ENCODE measurements around the gene TOB1.
"Not testable (repeated sequence)": the region's sequence is repeated elsewhere in the genome, so short reads cannot be mapped to it uniquely, and the experiment has no call there.

The TOB1 gene

DNA sequence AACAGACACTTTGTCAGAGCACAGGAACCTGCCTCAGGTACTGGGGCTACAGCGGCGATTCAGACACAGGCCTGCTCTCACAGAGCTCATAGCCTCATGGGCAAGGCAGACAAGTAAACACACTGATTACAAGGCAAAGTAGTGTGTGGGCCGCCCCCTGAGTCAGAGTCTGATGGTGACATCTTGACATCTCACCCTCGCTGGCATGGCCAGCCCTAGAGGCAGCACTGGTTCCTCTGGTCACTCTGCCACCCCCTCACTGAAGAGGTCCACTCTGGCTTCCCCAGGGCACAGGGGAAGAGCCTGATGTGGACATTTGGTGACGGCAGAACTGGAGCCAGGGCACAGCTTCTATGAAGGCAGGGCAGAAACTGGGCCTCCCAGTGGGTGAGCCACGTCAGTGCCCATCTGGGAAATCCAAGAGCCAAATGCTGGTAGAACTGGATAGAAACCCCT, 32.9 kb upstream of the TOB1 start:
- DNase-seq: peak in 1 of 10 donors; percentile 64
- intact Hi-C loops (cut with DNase I): no loop called here

DNA sequence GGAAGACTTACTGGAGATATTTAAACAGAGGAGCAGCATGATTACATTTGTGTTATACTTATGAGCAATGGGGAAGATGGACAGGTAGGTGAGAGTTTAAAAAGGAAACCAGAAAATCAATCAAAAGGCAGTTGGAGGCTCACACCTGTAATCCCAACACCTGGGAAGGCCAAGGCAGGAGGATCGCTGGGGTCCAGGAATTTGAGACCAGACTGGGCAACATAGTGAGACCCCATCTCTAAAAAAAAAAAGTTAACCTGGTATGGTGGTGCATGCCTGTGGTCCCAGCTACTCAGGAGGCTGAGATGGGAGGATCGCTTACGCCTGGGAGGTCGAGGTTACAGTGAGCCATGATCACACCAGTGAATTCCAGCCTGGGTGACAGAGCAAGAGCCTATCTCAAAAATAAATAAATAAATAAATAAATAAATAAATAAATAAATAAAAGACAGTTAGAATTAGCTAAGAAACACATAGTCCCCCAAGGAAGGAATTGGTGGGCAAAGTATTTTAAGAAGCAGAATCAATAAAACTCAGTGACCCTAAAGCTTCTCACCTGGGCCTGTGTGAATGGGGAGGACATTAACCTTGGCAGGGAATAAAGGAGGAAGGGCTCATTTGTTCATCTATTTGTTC, 32.3 kb upstream of the TOB1 start:
- intact Hi-C loops (cut with DNase I): no loop called here
- peak in 1 of 10 donors; percentile 2 for DNase-seq

DNA sequence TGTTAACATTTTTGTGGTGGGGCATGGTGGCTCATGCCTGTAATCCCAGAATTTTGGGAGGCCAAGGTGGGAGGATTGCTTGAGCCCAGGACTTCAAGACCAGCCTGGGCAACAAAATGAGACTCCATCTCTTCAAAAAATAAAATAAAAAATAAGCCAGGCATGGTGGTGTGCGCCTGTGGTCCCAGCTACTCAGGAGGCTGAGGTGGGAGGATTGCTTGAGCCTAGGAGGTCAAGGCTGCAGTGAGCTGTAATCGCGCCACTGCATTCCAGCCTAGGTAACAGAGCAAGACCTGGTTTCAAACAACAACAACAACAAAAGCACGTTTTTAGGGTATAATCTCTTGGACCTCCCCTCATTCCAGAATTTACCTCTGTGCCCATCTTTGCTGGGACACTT, 28.4 kb upstream of the TOB1 start:
- intact Hi-C loops (cut with DNase I); DNase-seq: not testable (repeated sequence)

DNA sequence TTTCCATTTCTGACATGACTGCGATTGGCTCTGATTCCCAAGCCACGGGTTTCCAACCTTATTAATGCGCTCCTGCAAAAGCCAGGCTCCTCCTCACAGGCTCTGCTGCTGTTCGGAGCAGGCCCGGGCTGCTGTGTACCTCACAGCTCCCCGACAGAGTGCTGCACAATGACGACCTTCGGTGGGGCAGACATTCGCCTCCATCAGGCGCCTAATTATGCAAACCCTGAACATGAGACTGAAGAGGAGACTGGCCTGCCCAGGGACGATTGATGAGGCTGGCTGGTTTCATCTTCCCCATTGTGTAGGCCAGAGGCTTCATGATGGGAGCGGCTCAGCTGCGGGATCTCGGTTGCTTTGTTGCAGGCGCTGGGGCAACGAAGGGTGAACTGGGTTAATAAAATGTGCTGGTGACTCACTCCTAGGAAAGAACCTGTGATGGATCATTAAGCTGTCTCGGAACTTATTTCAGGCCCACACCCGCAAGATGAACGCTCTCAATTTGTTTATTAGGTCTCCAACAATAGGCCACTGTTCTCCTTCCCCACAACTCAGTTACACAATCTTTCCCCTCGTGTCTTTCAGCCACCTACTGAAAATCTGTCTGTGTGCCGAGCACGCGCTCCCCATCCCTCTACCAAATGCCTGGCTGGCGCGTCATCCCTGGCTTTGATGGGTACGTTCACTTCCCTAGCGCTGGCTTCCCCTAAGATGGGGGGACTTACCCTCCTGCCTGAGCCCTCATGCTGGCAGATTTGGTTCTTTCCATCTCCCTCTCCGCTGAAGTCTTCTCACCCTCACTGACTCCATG, 27.2 kb upstream of the TOB1 start:
- intact Hi-C loops (cut with DNase I): no loop called here
- DNase-seq: peak in 8 of 10 donors; percentile 20 to 92 (median 52)

DNA sequence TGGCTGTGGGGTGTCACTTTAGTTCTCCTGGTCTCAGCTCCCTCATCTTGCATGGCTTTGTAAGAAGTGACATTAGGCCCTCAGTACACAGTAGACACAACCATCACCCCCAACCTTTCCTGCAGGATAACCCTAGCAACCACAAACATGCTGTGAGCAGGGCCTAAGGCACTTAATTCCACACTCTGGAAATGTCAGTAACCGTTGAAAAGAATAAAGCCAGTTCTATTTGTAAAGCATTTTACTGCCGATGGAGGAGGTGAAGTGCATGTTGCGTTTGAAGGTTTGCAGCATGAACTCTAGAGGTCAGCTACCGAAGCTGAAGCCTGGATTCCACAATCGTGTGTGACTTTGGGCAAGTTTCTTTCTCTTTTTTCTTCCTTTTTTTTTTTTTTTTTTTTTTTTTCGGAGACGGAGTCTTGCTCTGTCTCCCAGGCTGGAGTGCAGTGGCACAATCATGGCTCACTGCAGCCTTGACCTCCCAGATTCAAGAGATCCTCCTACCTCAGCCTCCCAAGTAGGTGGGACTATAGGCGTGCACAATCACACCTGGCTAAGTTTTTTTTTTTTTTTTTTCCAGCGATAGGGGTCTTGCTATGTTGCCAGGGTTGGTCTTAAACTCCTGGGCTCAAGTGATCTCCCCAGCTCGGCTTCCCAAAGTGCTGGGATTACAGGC, 26.1 kb upstream of the TOB1 start:
- DNase-seq: no peak
- intact Hi-C loops (cut with DNase I): no loop called here

DNA sequence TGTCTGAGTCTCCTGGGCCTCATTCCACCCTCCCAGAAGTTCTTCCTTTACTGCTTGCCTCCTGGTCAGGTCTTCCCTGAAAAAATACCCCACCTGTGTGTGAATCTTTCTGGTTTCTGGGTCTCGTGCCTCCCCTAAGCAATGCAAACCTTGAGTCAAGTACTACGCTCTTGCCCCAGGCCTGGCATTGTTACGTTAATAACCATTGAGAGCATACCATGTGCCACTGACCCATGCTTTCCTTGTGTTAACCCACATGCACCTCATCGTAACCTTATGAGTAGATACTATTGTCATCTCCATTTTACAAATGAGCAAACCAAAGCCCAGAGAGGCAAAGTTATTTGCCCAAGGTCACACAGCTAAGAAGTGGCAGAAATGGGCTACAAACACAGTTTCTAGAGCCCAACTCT, 25.4 kb upstream of the TOB1 start:
- intact Hi-C loops (cut with DNase I): no loop called here
- DNase-seq: no peak

DNA sequence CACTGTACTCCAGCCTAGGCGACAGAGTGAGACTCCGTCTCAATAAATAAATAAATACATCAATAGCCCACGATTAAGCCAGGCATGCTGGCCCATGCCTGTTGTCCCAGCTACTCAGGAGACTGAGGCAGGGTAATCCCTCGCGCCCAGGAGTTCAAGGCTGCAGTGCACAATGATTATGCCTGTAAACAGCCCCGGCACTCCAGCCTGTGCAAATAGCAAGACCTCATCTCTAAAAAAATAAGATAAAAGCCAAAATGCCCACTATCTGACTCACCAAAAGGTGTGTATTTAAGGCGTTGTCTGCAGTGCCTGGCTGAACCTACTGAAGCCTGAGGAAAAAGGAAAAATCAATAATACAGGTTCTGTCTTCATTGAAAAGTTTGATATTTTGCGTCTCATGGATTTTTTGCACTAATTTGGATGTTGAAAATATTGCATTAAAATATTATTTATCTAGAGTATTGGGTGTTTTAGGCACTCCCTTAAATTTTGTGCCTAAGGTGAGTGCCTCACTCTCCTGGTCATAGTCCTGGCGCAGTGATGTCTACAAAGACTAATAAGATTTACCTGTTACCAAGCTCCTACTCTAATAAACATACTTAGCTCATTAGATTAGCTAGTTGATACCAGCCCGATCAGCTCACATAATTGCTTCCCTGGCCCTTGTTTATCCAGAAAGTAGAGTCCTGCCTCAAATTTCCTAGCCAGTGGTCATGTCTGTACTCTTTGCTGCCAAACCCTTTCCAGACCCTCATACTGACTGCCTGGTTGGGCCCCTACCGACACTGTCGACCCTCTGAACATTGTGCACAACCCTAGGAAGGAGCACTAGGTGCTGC, 24.7 kb upstream of the TOB1 start:
- no peak for DNase-seq
- intact Hi-C loops (cut with DNase I): no loop called here

DNA sequence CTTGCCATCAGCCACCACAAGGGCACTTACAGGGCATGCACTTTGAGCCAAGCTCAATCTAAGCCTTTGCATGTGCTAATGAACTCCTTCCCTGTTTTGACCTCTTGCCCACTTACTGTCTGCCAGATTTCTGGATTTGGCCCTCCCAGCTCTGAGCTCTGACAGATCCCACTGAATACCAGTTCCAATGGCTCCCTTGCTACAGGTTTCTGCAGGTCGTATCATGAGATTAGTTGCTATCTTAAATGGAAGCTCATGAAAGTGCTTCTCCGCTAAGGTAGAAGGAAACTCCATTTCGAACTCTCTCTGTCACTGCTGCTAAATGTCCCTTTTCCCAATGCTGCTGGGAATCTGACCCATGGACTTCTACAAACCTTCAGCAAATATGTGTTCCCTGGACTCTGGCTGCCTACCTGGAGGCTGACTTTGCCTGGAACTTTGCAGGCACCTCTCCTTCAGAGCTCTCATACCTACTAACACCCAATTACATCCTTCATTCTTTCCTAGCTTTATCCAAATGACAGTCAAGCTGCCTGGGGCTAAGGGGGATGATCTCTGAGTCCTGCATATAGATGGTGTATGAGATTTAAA, 23.5 kb upstream of the TOB1 start:
- intact Hi-C loops (cut with DNase I): no loop called here
- DNase-seq: no peak

DNA sequence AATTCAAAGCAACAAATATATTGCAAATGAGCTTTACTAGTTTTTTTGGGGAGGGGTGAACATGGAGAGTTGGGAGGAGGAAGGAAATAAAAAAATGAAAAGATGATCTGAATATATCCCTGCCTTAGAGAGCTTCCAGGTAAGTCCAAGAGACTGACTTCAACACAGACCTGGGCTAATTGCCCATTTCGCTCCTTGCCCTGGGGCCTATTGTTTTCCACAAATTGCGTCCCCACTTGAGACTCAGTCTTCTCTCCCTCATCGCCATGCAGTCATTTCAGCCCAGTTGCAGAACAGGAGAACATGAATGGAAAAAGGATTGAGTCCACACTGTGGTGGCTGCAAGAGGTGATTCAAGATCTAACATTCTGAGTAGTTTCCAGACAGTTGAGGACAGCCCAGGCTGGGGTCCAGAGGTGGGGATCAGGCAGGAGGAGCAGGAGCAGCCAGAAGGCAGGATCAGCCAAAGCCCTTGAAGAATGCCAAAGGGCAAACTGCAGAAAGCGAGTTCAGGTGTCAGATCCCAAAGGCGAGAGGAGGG, 21.6 kb upstream of the TOB1 start:
- DNase-seq: no peak
- intact Hi-C loops (cut with DNase I): no loop called here

DNA sequence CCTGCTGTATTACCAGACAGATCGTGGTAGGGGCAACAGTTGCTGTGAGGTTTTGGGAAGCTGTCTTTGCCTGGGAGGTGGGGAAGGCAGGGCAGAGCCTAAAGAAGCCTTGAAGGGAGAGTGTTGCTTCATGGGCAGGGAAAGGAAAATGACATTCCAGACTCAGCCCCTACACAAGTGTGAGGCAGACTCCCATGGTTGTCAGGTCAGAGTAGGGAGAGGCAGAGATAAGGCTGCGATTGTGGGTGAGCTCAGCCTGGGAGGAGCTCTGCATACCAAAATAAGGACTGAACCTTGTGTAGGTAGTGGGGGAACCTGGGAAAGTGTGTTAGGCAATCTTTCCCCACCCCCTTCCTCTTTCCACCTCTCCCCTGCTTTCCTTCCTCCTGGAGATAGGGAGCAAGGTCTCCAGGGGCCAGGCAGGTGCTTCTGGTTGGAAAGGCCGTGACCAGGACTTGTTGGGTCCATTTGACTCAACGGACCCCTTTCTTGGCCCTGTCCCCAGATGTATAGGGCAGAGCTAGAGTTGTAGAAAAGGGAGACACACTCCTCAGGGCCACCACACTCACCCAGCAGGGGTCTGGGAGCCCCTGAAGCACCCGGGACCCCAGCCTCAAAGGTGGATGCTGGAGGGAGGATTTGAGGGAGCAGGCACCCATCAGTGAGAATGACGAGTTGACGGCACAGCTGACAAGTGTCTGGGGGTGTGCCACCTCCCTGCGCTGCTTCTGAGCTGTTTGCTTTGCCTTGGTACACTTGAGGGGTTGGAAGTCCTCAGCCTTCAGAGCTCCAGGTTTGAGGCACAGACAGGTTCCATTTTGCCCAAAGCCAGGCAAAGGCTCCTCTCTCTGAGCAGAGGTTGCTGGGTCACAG, 18.5 kb upstream of the TOB1 start:
- no peak for DNase-seq
- intact Hi-C loops (cut with DNase I): no loop called here

DNA sequence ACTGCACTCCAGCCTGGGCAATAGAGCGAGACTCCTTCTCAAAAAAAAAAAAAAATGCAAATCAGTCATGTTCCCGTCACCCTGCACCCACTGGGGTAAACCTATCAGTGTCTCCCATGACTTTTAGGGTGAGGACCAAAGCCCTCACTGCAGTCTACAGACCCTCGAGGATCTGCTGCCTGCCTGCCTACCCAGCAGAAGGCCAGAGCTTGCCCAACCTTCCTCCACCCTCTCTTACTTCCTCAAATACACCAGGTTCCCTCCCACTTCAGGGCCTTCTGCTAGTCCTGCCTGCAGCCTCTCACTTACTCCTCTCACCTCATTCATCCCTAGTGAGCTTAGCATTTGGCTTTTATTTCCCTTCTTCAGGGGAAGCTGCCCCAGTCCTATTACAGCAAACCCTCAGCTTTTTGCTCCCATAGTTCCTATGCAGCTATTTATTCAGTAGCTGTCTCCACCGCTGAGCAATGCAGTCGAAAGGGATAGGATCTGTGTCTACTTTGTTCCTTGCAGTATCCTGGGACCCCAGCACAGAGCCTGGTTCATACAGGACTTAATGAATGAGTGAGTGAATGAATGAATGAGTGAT, 17.8 kb upstream of the TOB1 start:
- no peak for DNase-seq
- intact Hi-C loops (cut with DNase I): no loop called here

DNA sequence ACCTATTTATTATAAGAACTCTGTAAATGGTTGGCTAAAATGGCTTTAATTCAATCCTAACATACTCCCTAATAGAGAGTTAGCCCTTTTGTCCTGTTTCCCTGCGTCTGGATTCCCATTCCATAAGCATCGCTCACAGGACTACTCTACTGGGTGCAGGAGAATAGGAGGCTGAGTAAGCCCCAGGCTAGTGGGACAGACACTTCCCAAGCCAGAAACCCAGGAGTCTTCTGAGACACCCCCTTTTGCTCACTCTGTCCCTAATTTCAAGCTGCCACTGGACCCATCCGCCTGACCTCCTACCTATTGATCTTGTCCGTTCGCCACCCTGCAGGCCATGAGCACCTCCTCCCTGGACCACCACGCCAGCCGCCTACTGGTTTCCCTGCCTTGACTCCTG, 16.7 kb upstream of the TOB1 start:
- DNase-seq: no peak
- intact Hi-C loops (cut with DNase I): no loop called here

DNA sequence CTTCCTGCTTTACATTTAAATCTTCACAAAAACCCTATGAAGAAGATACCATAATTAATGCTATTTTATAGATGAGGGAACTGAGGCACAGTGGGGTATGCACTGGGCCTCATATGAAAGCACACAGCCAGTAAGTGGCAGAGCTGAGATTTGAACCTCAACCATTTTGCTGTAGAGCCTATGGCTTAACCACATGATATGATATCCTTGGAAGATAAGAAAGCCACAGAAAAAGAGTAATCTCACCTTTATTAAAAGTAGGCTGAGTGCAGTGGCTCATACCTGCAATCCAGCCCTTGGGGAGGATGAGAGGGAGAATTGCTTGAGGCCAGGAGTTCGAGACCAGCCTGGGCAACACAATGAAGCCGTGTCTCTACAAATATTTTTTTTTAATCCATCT, 15.0 kb upstream of the TOB1 start:
- DNase-seq: no peak
- intact Hi-C loops (cut with DNase I): no loop called here

DNA sequence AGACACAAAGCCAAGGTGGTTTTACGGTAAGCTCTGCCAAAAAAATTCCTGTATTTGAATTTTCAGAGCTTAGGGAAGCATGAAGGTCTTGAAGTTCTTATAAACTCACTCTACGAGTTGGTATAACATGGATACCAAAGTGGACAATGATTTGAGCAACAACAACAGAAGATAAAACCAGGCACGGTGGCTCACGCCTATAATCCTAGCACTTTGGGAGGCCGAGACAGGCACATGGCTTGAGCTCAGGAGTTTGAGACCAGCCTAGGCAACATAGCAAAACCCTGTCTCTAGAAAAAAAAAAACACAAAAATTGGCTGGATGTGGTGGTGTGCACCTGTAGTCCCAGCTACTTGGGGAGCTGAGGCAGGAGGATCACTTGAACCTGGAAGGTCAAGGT, 12.9 kb upstream of the TOB1 start:
- intact Hi-C loops (cut with DNase I): no loop called here
- no peak for DNase-seq

DNA sequence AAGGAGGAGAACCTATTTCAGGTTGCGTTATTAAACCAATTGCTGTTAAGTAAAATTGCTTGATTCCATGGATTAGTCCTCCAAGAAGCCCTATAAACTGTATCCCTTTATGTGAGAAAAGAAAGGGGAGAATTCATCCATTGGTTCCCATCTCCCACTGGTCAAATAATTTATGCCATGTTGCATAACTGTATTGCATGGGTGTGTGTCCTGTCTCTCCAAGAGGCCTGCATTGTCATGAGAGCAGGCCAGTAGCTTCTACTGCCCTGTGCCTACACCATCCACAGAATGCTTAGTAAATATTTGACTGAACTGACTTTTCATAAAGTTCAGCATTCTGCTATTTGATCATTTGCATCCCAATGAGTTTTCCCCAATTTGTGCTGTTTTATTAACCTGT, 11.7 kb upstream of the TOB1 start:
- intact Hi-C loops (cut with DNase I): no loop called here
- no peak for DNase-seq

DNA sequence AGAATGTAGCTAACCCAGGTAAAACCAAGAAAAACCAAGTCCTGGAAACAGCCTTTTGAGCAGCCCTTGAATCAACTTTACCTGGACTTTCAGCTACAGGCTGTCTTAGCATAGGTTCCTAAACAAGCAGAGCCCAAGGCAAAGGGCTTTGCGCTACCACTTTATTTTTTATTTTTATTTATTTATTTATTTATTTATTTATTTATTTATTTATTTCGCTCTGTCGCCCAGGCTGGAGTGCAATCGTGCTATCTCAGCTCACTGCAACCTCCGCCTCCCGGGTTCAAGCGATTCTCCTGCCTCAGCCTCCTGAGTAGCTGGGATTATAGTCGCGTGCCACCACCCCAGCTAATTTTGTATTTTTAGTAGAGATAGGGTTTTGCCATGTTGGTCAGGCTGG, 10.9 kb upstream of the TOB1 start:
- DNase-seq; intact Hi-C loops (cut with DNase I): not testable (repeated sequence)

DNA sequence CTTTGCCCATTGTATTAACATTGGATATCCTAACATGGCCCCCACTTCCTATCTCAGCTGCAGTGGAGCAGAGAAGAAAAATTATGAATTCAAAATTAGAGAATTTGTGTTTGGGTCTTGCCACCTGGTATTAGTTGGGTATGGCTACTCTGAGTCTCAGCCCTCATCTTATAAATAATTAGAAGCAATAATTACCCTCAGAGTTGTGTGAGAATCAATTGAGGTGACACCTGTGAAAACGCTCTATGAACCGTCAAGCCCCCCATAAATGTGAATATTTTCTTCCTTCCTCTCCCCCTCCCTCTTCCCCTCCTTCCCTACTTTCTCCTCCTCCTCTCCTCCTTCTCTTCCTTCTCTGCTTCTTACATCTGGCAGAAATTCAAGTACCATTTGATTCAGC, 8.9 kb upstream of the TOB1 start:
- intact Hi-C loops (cut with DNase I): no loop called here
- DNase-seq: no peak

DNA sequence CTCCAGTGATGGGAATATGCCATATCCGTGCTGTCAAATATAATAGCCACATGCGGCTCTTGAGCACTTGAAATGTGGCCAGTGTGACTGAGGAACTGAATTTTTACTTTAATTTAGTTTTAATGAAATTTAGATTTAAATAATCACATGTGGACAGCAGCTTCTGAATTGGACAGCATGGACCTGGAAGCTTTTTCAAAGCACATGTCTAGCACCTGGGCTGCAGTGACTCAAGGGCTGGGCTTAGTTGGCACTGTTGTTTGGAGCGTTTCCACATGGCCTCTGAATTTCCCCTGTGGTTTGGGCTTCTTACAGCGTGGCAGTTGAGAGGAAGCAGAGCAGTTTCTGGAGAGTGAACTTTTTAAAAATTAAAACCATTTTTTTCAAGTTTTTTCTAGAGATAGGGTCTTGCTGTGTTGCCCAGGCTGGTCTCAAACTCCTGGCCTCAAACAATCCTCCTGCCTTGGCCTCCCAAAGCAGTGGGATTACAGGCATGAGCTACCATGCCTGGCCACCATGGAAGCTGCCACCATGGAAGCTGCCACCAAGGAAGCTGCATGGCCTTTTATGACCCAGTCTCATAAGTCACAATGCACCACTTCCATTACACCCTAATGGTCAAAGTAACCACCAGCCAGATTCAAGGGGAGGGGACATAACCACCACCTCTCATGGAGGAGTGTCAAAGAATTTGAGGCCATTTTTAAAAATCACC, 6.7 kb upstream of the TOB1 start:
- intact Hi-C loops (cut with DNase I): no loop called here
- DNase-seq: no peak
